ENCODE data around the gene ATOH8.
A peak's percentile ranks its signal among the peaks of the same experiment; 100 is the strongest.

ATOH8 gene

GRCh38 chr2:85718885-85719492 lies 34.8 kb upstream of the ATOH8 start:
- no peak for TF ChIP-seq CTCF (IDR thresholded peaks at IDR 0.05; ENCODE audit: insufficient read depth, low read length)
- TF ChIP-seq REST (IDR thresholded peaks at IDR 0.05; ENCODE audit: insufficient replicate concordance, low read depth), result no peak
- no peak for TF ChIP-seq GABPA (IDR thresholded peaks at IDR 0.05; ENCODE audit: low read depth)
- TF ChIP-seq POLR2AphosphoS5 (IDR thresholded peaks at IDR 0.05; ENCODE audit: low read depth), result no peak
- no peak for TF ChIP-seq SPI1 (IDR thresholded peaks at IDR 0.05; ENCODE audit: borderline replicate concordance, low read depth)
- no peak for DNase-seq (ENCODE audit: low read depth in 1 of 2, low spot score in 1 of 2)
- H3K27ac ChIP-seq (replicated peaks), result peak overlapping the region; percentile 76
- H3K4me3 ChIP-seq (replicated peaks; ENCODE audit: insufficient read depth, low read length), result no peak overlapping the region
- H3K27me3 ChIP-seq (ENCODE audit: insufficient read depth, poor library complexity, severe bottlenecking), result no peaks in the 10 kb centered on the region

- peak in 1 of 2 experiments; percentile 66 for DNase-seq (ENCODE audit: low read depth in 1 of 2, low spot score in 1 of 2)
Measured at GRCh38 chr2:85719609-85720240, 34.1 kb upstream of the ATOH8 start.

More at GRCh38 chr2:85719609-85720240, 34.1 kb upstream of the ATOH8 start:
- Histone ChIP-seq H3K27ac (replicated peaks) (peak overlapping the region; percentile 76), H3K4me3 (replicated peaks; ENCODE audit: insufficient read depth, low read length) (no peak overlapping the region), H3K27me3 (ENCODE audit: insufficient read depth, poor library complexity, severe bottlenecking) (no peaks in the 10 kb centered on the region)
- TF ChIP-seq CTCF (IDR thresholded peaks at IDR 0.05; ENCODE audit: insufficient read depth, low read length) (no peak), GABPA (IDR thresholded peaks at IDR 0.05; ENCODE audit: low read depth) (no peak), SPI1 (IDR thresholded peaks at IDR 0.05; ENCODE audit: borderline replicate concordance, low read depth) (peak; percentile 41; the same call in 1 of the 2 replicates), REST (IDR thresholded peaks at IDR 0.05; ENCODE audit: insufficient replicate concordance, low read depth) (no peak), POLR2AphosphoS5 (IDR thresholded peaks at IDR 0.05; ENCODE audit: low read depth) (no peak)
